ENCODE data around the gene DAB2IP.
A peak's percentile ranks its signal among the peaks of the same experiment; 100 is the strongest.

DAB2IP gene

DNA sequence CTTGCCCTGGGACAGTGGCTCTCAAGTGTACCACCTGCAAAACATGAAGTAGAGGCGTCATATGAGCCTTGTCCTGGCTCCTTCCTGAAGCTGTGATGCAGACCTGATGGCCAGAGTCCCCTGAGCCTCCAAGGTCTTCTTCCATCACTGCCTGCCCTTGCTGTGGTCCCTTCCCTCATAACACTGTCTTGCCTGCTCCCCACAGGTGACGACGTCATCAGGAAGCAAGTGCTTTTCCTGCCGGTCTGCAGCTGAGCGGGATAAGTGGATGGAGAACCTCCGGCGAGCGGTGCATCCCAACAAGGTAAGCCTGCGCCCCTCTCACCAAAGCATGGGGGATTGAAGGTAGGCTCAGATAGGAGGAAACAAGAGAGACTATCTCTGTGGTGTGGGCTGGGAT, 107.3 kb downstream of the DAB2IP start:
- DNase-seq (ENCODE audit: low spot score) (no peak), FAIRE-seq (no peak)

DNA sequence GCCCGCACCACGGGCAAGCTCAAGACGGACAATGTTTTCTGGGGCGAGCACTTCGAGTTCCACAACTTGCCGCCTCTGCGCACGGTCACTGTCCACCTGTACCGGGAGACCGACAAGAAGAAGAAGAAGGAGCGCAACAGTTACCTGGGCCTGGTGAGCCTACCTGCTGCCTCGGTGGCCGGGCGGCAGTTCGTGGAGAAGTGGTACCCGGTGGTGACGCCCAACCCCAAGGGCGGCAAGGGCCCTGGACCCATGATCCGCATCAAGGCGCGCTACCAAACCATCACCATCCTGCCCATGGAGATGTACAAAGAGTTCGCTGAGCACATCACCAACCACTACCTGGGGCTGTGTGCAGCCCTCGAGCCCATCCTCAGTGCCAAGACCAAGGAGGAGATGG, 108.6 kb downstream of the DAB2IP start:
- FAIRE-seq (no peak), DNase-seq (ENCODE audit: low spot score) (no peak)

DNA sequence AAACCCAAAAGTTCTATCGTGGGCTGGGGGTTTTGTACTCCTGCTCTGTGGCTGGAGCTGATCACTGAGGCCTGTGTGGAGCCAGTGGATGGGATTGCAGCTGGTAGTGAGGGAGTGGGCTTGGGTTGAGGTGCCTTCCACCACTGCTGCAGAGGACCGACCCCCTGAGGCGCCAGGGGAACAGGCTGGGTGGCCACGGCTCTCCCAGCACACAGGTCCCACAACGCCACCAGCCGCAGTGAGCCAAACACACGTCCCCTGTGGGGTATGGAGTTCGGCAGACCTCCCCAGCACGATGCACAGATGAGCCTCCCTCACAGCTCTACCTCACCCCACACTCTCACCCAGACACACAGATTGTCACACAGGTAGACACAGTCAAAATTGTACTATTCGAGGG, 109.1 kb downstream of the DAB2IP start:
- no peak for FAIRE-seq

DNA sequence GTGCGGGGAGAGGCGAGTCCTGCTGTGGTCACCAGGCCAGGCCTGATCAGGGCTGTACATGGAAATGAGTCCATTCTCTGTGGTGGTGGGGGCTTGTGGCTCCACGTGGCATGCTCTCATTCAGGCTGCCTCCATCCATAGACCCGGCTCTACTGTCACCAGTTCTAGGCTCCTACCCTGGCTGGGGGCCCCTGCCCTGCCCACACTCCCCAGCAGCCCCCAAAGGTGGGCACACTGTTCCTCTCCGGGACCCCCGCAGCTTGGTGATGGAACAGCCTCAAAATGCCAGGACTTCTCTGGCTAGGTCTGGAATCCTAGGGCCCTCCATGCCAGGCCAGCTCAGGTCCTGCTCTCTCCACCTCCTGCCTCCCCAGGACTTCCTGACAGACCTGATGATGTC, 111.7 kb downstream of the DAB2IP start:
- no peak for FAIRE-seq
- no peak for DNase-seq (ENCODE audit: low spot score)

More for the DNA sequence above, 109.1 kb downstream of the DAB2IP start:
- no peak for DNase-seq (ENCODE audit: low spot score)

DNA sequence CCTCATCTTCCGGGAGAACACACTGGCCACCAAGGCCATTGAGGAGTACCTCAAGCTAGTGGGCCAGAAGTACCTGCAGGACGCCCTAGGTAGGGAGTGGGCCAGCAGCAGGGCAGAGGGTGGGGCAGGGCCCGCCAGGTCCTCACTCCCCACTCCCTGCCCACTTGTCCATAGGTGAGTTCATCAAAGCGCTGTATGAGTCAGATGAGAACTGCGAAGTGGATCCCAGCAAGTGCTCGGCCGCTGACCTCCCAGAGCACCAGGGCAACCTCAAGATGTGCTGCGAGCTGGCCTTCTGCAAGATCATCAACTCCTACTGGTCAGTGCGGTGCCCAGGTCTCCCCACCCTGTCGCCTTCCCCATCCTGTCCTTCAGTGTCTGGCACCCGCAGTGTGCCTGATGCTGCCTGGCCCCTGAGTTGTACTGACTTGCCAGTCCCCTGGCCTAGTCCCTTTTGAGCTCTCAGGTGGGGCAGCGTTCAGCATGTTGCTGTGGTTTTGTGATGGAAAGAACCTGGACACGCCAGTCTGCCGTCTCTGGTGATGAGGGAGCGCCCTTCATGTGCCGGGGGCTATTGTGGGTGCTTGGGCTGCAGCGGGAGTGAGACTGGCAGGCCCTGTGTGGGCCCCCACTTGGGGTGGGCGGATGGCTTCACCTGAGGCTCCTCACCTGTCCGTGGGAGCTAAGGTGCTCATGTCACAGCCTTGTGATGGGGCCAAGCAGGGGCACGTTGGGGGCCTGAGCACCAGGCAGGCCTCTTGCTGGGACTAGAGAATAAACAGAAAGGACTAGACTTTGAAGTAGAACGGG, 112.3 kb downstream of the DAB2IP start:
- FAIRE-seq (no peak), DNase-seq (ENCODE audit: low spot score) (no peak)

DNA sequence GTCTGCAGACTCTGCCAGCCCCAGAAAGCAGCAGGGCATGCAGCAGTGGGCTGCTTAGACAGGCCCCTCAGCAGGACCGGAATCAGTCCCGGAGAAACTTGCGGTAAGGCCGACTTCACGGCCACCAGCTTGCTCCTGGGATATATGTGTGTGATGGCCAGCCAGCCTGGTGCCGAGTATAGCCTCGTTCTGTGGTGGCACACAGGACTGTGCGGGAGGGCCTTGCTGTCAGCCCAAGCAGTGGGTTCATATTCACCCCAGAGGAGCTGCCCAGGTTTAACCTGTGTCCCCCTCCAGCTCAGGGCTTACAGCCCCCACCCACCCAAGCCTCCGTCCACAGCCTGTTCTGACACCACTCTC, 112.9 kb downstream of the DAB2IP start:
- DNase-seq (ENCODE audit: low spot score) (no peak), FAIRE-seq (no peak)

DNA sequence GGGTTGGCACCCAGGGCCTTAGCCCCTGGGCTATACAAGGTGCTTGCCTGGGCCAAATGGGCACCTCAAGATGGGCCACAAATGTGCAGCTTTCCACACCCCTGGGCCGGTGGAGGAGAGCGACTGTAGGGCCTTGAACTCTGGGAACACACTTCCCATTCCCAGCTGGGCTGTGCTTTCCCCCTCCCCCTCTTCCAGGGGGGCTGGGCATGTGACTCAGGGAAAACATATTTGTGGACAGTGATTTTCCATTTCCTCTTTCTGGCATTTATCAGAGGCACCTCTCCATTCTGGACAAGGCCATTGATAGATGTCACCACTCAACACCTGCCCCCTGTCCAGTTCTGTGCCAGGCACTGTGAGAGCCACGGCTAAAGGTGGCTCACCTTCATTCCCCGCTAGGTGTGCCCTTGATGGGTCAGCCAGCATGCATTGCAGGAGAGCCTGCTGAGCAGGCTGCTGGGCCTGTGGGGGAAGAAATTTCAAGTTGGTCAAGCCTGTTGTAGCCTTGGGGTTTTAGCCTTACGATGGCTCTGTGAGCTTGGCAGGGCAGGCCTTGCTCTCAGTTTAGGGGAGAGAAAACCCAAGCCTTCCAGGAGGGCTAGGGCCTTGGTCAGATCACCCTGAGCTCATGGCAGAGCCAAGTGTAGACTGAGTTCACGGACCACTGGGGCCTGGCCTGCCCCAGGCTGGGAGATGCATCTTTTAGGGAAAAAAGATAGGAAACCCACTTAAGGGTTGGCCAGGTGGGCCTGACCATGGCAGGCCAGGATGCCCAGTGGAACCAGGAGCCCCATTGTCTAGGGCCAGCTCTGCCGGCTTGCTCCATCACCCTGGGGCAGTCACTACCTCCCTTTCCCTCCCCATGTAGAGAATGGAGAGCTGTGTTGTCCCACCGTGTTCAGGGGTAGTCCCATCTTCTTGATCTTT, 113.9 kb downstream of the DAB2IP start:
- no peak for FAIRE-seq
- DNase-seq (ENCODE audit: low spot score) = peak; percentile 16

DNA sequence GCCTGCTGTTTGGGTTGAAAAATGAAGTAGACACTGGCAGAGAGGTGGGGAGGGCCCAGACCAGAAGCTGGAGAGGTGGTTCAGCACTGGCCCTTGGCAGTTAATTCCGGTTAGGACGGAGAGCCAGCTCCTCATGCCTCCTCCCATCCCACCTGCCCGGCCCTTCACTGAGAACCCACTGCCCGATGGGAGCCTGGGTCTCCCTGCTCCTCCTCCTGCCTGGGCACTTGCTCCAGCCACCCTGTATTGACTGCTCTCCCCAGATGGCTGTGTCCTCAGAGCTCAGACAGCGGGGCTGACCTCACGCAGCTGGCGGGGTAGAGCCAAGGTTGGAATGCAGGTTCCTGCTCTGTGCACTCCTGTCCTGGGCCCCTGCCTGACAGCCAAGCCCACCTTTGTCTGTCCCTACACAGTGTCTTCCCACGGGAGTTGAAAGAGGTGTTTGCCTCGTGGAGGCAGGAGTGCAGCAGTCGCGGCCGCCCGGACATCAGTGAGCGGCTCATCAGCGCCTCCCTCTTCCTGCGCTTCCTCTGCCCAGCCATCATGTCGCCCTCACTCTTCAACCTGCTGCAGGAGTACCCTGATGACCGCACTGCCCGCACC, 114.7 kb downstream of the DAB2IP start:
- FAIRE-seq (no peak), DNase-seq (ENCODE audit: low spot score) (no peak)

DNA sequence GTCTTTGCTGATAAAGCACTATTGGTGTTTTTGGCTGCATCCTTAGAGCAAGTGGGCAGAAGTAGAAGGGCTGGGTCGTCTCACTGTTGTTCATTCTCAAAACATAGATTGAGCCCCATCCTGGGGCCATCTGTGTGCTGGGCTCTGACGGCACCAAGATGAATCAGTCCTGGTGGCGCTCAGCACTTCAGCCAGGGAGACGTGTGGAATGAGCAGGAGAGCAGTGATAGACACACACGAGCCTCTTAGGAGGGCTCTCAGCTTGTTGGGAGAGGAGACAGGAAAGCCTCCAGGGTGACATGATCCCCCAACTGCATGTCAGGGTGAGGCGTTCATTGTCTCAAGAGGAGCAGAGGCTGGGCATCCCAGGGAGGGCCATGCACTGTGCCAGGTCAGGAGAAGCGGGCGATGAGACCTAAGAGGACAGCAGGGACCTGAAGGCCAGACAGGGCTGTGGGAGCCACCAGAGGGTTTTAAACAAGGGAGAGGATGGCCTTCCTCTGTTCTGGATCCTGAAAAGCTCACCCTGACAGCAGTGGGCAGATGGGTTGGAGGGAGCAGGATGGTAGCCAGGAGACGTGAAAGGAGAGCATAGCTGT, 115.8 kb downstream of the DAB2IP start:
- FAIRE-seq = no peak

DNA sequence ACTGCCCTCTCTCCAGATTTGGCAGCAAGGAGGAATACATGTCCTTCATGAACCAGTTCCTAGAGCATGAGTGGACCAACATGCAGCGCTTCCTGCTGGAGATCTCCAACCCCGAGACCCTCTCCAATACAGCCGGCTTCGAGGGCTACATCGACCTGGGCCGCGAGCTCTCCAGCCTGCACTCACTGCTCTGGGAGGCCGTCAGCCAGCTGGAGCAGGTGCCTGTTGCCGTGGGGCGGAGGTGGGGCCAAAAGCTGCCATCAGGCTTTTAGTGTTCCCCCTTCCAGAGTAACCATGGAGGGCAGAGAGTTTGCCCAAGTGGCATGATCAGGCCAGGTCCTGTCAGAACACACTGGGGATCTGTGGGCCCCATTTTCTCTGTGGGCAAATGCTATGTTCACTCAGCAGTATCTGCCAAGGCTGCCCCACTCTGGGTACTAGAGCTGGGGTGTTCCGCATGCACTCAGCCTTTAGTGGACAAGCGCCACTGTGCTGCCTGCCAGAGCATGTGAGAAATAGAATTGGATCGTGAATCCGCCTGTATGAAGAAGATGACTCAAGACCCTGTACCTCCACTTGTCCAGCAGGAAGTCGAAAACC, 117.1 kb downstream of the DAB2IP start:
- no peak for DNase-seq (ENCODE audit: low spot score)
- no peak for FAIRE-seq

More for the DNA sequence above, 115.8 kb downstream of the DAB2IP start:
- no peak for DNase-seq (ENCODE audit: low spot score)

DNA sequence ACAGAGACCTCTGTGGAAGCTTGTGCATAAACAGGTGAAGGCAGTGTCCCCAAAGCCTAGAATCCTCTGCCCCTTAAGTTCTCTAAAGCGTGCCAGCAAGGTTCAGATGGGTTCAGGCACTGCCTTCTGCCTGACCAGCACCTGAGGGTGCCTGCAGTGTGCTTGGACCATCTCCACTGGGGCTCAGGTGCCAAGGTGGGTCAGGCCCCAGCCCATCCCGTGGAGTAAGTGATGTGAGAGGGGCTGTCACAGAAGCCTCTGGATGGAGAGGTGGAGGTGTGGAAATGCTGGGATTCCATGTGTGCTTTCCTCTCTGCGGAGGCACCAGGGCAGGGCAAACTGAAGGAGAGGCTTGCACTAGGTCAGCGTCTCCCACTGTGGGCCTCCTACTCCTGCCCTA, 118.5 kb downstream of the DAB2IP start:
- DNase-seq (ENCODE audit: low spot score) (no peak), FAIRE-seq (no peak)

DNA sequence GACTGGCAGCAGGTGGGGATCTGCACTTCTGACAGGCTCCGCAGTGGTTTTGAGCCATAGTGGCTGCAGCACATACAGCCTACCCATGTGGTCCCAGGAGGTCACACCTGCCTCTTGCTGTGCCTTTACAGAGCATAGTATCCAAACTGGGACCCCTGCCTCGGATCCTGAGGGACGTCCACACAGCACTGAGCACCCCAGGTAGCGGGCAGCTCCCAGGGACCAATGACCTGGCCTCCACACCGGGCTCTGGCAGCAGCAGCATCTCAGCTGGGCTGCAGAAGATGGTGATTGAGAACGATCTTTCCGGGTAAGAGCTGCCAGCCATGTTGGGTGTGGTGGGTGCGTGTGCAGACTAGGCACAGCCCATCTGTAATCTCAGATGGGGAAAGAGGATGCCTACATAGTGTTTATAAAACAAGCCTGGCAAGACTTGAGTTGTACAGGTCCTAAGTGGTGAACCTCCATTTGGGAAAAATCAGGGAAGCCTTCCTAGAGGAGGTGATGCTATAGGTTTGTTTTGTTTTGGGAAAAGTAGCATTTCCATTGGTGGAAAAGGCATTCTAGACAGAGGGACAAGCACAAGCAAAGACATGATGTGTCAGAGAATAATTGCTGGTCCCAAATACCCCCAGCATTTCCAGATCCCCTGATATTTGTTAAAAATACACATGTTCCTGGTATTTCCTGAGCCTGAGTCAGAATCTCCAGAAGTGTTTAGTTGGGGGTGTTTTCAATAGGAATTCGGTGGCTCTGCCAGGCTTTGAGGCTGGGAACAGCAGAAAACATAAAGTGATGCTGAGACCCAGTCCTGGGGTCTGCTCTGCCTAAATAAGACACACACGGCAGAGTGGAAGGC, 119.2 kb downstream of the DAB2IP start:
- no peak for FAIRE-seq

DNA sequence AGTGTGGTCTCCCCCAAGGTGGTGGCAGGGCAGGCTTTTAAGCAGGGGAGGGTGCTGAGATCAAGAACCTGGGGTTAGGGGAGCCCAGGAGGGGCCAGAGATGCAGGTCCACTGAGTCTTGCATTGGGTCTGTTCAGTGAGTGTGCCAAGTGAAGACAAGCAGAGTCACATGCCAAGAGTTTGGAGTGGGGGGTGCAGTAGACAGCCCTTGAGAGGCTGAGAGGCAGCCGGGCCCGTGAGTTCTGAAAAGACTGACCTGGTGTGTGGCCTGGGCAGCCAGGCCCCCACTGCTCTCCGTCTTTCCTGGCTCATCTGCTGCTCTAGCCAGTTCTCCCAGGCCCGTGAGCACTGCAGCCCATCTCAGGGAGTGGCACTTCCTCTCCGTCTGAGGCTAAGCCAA, 120.0 kb downstream of the DAB2IP start:
- FAIRE-seq (no peak), DNase-seq (ENCODE audit: low spot score) (no peak)

More for the DNA sequence above, 119.2 kb downstream of the DAB2IP start:
- no peak for DNase-seq (ENCODE audit: low spot score)

DNA sequence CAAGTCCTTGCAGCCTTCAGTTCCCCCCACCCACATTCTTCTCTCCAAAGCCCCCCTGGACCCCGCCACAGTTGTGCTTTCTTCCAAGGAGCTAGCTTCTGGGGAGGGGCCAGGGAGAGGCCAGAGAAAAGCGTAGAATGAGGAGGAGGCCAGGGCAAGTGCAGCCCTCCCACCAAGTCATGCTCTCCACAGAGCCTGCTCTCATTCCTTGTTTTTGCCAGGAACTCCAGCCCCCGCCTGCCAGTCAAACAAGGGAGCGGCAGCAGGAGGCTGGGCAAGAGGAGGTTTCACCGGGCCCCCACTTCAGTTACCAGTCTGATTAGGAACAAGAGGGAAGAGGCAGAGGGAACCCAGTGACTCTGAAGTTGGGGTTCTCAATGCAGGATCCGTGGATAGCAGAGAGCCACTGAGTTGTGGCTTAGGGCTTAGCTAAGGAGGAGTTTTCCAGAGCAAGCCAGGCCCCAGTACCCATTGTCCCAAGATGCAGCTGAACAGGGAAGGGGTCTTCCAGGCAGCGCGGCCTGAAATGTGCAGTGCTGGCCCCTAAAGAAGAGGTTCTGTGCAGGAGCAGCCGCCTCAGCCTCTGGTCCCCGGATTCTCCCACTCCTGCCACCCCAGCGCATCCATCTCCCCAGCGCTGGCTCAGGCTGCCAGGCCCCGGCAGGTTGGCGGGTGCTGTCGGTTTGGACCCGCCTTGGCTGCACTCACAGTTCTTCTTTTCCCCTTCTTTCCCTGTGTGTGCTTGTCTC, 120.6 kb downstream of the DAB2IP start:
- FAIRE-seq (no peak), DNase-seq (ENCODE audit: low spot score) (no peak)

DNA sequence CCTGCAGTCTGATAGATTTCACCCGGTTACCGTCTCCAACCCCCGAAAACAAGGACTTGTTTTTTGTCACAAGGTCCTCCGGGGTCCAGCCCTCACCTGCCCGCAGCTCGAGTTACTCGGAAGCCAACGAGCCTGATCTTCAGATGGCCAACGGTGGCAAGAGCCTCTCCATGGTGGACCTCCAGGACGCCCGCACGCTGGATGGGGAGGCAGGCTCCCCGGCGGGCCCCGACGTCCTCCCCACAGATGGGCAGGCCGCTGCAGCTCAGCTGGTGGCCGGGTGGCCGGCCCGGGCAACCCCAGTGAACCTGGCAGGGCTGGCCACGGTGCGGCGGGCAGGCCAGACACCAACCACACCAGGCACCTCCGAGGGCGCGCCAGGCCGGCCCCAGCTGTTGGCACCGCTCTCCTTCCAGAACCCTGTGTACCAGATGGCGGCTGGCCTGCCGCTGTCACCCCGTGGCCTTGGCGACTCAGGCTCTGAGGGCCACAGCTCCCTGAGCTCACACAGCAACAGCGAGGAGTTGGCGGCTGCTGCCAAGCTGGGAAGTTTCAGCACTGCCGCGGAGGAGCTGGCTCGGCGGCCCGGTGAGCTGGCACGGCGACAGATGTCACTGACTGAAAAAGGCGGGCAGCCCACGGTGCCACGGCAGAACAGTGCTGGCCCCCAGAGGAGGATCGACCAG, 121.3 kb downstream of the DAB2IP start:
- DNase-seq (ENCODE audit: low spot score) (no peak), FAIRE-seq (no peak)

DNA sequence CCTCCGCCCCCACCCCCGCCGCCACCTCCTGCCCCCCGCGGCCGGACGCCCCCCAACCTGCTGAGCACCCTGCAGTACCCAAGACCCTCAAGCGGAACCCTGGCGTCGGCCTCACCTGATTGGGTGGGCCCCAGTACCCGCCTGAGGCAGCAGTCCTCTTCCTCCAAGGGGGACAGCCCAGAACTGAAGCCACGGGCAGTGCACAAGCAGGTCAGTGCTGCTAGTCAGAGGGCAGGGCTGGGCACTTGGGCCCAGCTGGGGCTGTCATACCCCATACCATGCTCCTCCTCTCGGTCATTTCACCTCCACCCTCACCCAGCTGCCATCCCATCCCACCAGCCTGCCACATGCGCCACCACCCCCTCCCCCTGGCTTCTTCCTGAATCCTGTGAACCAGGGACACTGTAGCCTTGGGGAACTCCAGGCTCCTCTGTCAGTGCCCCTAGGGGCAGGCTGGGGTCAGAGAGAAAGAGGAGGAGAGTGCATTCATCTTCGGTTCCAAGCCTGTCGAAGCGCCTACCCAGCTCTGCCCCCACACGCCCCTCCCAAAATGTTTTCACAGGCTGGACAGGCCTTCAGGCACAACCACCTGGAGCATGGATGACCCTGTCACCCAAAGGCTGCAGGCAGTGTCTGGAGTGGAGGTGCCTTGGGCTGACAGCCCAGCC, 122.0 kb downstream of the DAB2IP start:
- DNase-seq (ENCODE audit: low spot score) (no peak), FAIRE-seq (no peak)

DNA sequence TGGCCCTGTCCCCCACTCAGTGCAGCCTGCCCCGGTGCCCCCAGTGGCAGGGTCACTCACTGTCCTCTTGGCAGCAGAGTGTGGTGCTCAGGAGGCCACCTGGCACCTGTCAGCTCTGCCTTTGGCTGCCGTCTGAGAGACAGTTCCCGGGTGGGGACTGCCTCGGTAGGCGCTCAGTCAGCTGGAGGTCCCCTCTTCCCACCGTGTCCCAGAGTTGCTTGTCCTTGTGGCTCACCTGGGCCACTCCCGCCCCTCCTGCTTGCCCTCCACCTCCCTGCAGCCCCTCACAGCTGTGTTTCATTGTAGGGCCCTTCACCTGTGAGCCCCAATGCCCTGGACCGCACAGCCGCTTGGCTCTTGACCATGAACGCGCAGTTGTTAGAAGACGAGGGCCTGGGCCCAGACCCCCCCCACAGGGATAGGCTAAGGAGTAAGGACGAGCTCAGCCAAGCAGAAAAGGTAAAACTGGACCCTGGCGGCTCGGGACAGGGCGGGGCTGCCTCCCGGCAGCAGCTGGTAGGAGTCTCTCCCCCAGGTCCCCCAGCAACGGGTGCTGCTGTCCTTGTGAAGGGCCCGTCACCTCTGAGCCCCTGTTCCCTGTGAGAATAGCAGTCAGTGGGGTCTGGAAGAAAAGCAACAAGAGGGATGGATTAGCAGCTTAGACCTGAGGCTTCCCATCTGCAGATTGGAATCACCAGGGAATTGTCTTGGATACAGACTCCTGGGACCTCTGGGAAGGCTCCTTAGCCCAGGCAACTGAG, 122.7 kb downstream of the DAB2IP start:
- DNase-seq (ENCODE audit: low spot score) = no peak
- no peak for FAIRE-seq

All from RCC 7860 (cell line).